HEK293 (cell line): ENCODE measurements around the gene GID8.

ENCODE experiments used
- BCL11A ChIP-seq: fragments of 450-650 bp; formaldehyde crosslinking; IDR thresholded peaks from 2 replicates; pipeline ENCODE4 v1.5.1; 2016; ENCODE audit warnings: low read depth, missing biosample characterization, missing genetic modification characterization
- CTCF ChIP-seq: fragments of 450-650 bp; formaldehyde crosslinking; IDR thresholded peaks from 2 replicates; pipeline ENCODE4 v1.5.1; 2016; ENCODE audit warnings: missing biosample characterization, missing genetic modification characterization
- MZF1 ChIP-seq: fragments of 450-650 bp; formaldehyde crosslinking; IDR thresholded peaks from 2 replicates; pipeline ENCODE4 v1.5.1; 2017; ENCODE audit warnings: missing biosample characterization, missing genetic modification characterization, borderline replicate concordance
- PRDM6 ChIP-seq: fragments of 450-650 bp; formaldehyde crosslinking; IDR thresholded peaks from 2 replicates; pipeline ENCODE4 v1.5.1; 2017; ENCODE audit warnings: missing biosample characterization, missing genetic modification characterization
- YY1 ChIP-seq: fragments of 450-650 bp; formaldehyde crosslinking; IDR thresholded peaks from 2 replicates; pipeline ENCODE4 v1.5.1; 2018; ENCODE audit warnings: missing biosample characterization, missing genetic modification characterization
- ZBTB11 ChIP-seq: fragments of 450-650 bp; formaldehyde crosslinking; conservative IDR thresholded peaks from 2 replicates; pipeline ENCODE4 v1.5.1; 2016; ENCODE audit warnings: low read depth, missing biosample characterization, missing genetic modification characterization
- ZNF121 ChIP-seq: fragments of 450-650 bp; formaldehyde crosslinking; IDR thresholded peaks from 2 replicates; pipeline ENCODE4 v1.5.1; 2016; ENCODE audit warnings: missing biosample characterization, missing genetic modification characterization
- ZNF266 ChIP-seq: fragments of 450-650 bp; formaldehyde crosslinking; IDR thresholded peaks from 2 replicates; pipeline ENCODE4 v1.5.1; 2016; ENCODE audit warnings: missing biosample characterization, missing genetic modification characterization, low read depth
- ZNF292 ChIP-seq: fragments of 450-650 bp; formaldehyde crosslinking; IDR thresholded peaks from 2 replicates; pipeline ENCODE4 v1.5.1; 2016; ENCODE audit warnings: low read depth, missing biosample characterization, missing genetic modification characterization, borderline replicate concordance
- ZNF394 ChIP-seq: fragments of 450-650 bp; formaldehyde crosslinking; IDR thresholded peaks from 2 replicates; pipeline ENCODE4 v1.5.1; 2016; ENCODE audit warnings: missing biosample characterization, missing genetic modification characterization, mild to moderate bottlenecking, moderate library complexity, borderline replicate concordance
- ZNF654 ChIP-seq: fragments of 450-650 bp; formaldehyde crosslinking; IDR thresholded peaks from 2 replicates; pipeline ENCODE4 v1.5.1; 2016; ENCODE audit warnings: low read depth, missing biosample characterization, missing genetic modification characterization

- TF ChIP-seq CTCF (tag by site-specific recombination), result peak; percentile 97
- no peak for TF ChIP-seq YY1 (tag by site-specific recombination)
- TF ChIP-seq PRDM6, result no peak
- no peak for TF ChIP-seq ZNF121 (tag by site-specific recombination)
- TF ChIP-seq ZNF654, result peak; percentile 80
- 0 out of 2 replicates have a peak, but pooled peaks have one; percentile 14 for TF ChIP-seq ZBTB11
- no peak for TF ChIP-seq ZNF394 (tag by site-specific recombination)
- no peak for TF ChIP-seq ZNF266 (tag by site-specific recombination)
- no peak for TF ChIP-seq ZNF292
- TF ChIP-seq BCL11A (tag by site-specific recombination), result no peak
- TF ChIP-seq MZF1, result no peak
These were observed 34.2 kb downstream of the GID8 start for GRCh38 chr20:62971950-62972844.
